Measurements from ENCODE around the gene DPPA4.

GRCh38 chr3:109313061-109313460 lies 24.3 kb downstream of the DPPA4 start:
- TF ChIP-seq CTCF (IDR thresholded peaks at IDR 0.05 in 8 of 11, conservative IDR thresholded peaks at IDR 0.05 in 3 of 11) (no peak), POLR2AphosphoS5 (IDR thresholded peaks at IDR 0.05) (no peak)

Data from spleen (tissue), 7 donors.